Kidney tubule cell (primary cell): ENCODE results near the gene HMGA1.
A peak's percentile ranks its signal among the peaks of the same experiment; 100 is the strongest.

Source experiments
- DNase-seq: peaks from one replicate; pipeline ENCODE4 v3.0.0-alpha.2; 2018; ENCODE audit warnings: low spot score

HMGA1 gene

DNA sequence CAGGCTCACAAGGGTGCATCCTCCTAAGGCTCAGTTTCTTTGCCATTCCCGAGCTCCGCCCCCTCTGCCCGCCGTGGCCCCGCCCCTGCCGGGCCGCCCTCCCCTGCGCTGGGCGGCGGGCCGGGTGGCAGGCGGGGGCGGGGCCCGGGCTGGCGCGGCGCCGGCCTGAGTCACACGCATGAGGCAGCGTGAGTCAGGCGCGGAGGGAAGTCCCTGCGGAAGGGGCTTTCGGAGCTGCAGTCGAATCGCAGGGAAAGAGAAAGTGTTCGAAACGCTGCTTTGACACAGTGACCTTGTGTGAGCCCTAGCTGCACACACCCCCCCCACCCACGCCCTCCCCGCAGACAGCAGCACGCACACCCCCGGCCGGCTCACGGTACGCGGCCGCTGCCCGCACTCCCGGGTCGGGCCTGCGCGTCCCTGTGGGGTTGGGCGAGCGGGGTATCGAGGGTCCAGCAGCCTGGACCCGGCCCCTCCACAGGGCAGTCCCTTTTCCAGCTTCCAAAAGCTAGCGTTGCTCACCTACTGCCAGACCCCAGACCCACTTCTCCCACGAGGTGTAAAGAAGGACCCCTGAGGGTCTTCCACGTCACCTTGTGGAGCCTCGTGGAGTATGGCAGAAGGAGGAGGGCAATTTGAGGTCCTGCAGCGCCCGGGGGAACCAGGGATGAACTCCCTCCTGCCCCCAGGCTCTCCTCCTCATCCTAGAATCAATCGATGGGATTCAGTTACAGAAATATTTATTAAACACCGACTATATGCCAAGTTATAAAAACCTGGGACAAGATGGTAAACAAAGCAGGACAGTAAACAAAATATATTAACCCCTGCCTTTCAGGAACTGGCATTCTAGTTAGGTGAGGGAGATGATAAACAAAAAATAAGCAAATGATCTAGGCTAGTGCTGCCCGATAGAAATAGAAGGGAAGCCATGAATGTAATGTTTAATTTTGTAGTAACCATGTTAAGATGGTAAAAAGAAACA is 12.4 kb upstream of the HMGA1 start:
- peak; percentile 97 for DNase-seq

DNA sequence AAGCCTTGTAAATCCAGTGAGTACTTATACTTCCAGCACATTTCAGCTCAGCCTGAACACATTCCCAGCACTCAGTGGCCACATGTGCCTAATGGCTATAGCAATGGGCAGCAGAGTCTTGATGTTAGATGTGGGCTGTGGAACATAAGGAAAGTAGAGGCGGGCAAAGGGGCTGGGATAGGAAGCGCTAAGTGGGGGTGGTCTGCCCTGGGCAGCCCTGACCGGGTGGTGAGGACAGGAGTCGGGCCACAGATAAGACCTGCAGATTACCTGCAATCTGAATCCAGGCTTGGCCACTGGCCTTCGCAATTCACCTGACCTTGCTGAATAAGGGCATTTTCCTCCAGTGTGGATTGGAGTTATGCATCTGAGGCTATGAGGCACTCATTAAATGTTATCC is 11.1 kb upstream of the HMGA1 start:
- no peak for DNase-seq

DNA sequence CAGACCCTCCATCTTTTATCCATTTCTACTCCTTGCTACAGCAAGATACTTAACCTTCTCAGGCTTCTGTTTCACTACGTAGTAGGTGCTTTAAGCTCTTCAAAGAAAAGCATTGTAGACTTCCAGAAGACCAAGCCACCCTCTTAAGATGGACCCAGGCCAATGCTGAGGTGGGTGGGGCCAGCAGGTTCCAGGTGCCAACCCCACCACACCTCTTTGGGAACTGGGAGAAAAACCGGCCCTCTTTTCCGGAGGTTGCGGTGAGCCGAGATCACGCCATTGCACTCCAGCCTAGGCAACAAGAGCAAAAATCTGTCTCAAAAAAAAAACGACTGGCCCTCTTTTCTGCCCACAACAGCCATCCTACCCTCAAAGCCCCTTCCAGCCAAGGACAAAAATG is 10.6 kb upstream of the HMGA1 start:
- no peak for DNase-seq

DNA sequence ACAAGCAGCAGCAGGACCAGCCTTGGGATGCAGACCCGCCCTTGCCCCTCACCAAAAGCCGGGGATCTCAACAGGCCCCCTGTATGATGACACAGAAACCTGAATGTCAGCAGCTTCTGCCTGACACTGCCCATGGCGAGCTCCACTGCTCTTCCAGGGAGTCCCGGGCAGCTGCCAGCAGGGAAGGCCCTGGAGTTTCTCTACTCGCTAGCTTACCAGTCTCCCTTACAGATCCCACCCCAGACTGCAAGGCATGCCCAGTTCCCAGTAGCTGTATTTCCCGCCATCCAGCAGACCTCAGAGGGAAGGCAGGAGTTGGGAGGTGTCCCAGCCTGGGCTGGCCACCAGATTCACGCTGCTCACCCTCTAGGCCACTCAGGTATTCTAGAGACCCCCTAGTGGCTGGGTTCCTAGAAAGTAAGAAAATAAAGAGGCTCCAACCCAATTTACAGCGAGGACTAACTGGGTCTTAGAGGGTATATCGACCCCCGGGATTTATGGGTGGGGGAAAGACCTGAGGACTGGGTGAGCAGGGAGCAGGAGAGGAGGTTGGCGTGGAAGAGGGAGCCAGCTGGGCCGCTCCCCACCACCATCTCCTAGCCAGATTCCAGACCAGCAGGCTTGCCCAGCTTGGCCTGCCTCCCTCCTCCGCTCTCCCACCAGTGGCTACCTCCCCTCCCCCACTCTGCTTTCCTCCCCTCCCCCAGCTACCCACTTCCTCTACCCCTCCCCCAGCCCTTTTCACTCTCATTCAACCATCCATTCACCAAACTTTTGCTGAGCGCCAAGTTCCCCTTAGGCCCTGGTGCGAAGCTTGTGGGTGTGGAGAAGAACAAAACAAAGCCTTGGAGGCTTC is 9.7 kb upstream of the HMGA1 start:
- no peak for DNase-seq

DNA sequence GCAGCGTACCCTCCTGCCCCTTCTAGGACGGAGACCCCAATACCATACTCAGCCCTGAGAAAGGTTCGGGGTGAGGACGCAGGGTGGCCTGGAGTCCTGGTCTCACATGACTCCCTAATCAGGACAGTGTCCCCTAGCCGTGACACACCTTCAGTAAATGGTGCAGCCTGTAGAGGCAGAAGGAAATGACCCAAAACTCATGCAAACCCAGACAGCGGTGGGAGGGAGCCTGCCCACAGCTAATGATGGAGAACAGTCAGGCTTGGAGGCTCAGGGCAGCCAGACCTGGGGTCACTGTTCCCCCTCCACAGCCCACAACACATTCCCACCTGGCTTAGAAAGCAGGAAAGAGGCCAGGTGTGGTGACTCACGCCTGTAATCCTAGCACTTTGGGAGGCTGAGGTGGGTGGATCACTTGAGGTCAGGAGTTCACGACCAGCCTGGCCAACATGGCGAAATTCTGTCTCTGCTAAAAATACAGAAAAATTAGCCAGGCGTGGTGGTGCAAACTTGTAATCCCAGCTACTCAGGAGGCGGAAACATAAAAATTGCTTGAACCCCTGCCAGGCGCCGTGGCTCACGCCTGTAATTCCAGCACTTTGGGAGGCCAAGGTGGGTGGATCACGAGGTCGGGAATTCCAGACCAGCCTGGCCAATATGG is 8.8 kb upstream of the HMGA1 start:
- DNase-seq = peak; percentile 97

DNA sequence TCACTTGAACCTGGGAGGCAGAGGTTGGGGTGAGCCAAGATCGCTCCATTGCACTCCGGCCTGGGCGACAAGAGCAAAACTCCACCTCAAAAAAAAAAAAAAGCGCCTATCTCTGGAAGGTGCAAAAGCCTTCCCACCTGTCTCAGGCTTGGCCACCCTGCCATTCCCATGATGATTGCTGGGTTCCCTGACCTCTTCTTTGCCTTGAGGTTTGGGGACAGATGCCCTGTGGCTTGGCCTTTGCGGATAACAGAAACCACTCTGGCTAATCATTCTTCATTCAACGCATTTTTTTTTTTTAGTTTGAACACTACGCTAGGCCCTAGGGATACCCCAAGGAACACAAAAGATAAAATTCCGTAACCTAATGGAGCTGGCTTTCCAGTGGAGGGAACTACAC is 6.8 kb upstream of the HMGA1 start:
- no peak for DNase-seq

DNA sequence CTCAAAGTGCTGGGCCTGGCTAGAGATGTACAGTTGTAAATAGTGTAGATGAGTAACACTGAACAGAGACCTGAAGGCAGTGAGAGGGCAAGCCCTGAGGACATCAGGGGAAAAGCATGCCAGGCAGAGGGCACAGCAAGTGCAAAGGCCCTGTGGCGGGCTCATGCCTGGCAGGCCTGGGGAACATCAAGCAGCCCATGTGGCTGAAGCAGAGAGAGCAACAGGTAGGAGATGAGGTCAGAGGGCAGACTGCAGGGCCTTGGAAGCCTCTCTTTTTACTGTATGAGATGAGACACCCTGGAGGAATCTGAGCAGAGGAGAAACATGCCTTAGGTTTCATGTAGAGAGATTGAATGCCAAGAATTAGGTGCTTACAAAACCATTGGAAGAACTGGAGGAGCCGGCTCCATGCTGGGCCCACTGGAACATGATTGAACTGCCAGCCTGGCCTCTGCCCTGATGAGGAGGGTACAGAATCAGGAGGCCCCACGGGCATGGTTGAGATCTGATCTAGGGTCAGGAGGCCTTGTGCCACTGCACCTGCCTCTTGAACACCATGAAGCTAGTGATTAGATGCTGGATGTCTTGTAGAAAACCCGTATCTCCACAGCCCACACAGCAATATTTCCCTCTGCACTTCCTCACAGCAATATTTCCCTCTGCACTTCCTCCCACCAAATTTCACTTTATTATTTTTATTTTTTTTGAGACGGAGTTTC is 5.9 kb upstream of the HMGA1 start:
- peak; percentile 47 for DNase-seq

DNA sequence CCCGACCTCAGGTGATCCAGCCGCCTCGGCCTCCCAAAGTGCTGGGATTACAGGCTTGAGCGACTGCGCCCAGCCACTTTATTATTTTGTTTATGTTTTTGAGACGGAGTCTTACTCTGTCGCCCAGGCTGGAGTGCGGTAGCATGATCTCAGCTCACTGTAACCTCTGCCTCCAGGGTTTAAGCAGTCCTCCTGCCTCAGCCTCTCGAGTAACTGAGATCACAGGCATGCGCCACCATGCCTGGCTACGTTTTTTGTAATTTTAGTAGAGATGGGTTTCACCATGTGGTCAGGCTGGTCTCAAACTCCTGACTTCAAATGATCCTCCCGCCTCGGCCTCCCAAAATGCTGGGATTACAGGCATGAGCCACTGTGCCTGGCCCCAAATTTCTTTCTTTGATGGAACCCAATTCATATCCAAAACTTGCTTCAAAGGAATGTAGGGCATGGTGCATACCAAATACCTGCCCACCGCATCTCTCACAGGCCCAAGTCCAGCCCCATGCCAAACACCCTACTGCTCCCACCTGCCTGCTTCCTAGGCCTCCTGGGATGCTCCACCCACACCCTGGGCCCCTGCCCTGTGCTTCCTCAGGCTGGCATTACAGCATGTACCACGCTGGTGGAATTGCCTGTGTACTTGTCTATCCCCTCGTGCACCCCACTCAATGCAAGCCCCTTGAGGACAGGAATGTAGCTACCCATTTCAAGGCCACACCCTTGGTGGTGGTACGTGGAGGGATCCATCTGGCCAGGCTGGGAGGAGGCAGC is 4.9 kb upstream of the HMGA1 start:
- DNase-seq = no peak

DNA sequence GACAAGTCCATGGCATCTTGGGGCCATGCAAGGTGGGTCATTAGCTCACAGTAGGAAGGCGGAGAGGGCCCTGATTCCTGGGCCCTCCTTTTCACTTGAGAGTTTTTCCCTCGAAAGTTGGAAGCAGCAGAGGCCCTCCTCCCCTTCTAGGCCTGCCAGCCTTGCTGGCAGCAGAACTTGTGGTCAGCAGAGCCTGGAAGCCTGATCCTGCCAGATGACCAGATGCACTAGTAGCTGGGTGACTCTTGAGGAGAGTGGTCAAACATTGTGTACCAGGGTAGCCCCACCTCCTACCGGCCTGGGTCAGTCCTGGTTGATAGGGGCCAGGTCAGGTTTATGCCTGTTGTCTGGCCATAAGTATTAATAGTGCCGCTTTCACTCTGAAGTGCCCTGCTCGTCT is 3.8 kb upstream of the HMGA1 start:
- DNase-seq = no peak

DNA sequence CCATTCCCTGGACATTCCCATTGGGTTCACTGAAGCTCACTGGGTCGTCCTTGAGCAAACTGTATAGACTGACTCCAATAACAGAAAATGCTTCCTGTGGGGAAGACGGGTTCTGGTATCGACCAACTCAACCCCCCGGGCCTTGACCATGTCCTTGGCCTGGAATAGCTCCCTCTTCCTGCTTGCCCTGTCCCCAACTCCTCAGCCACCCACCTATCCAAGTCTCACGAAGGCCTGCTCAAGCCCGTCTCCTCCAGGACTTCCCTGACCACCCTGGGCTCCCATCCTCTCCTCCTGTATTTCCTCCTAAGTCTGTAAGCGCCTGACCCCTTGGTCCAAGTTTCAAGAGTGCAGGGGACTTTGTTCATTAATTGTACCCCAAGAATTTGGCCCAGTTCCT is 2.8 kb upstream of the HMGA1 start:
- no peak for DNase-seq

DNA sequence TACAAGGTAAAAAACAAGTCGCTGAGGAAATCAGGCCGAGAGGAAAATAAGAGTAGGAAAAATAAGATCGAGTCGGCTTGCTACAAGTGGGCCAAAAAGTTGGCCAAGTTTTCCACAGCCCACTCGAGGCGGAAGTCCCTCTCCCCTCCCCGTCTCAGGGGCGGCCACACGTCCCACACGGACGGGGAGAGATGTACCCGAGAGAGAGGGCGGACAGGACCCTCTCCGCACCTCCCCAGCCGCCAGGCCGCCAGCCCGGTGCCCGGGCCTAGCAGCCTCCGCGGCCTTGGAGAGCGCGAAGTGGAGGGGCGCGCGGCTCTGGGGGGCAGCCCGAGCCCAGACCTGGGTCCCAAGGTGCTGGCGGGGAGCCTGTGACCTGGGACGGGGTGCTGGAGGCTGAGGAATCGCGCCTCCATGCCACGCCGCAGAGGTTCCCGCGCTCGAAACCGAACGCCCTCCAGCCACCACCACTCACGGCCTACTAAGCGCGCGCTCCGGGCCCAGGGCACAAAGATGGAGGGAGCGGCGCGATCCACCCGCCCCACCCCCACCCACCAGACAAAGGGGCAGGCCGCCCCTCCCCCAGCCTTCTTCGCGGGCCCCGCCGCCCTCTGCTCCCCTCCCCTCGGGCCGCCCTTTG is 1.9 kb upstream of the HMGA1 start:
- DNase-seq = no peak

DNA sequence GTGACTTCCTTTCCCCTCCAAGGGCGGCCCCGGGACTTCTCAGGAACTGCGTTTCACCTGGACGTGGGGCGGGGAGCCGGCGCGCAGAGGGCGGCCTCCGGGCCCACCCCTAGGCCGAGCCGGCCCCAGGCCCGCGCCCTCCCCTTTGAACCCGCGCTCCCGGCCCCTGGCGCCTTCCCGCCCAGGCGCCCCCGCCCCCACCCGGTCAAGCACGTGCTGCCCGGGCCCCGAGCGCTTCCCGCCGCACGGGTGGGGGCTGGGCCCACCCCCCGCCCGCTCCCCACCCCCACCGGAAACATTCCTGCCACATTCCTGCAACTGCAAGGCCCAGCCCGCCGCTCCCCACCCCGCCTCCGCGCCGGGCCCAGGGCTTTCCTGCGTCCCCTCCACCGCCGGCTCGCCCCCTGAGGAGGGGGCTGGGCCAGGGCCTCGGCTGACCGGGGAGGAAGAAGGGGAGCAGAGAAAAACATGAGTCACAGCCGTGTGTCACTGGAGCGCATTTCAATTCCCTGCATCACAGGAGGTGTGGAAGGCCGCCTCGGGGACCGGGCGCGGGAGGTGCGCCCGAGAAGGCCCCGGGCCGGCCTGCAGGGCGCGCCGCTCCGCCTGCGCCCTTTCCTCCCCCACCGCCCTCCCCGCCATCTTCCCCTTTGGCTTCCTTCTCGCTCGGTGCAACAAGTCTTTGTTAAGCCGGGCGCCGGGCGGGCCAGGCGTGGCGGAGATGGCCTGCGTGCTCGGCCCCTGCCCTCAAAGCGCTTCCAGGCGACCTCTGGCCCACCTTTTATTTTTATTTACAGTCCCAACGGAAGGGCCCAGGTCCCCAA is 1.2 kb upstream of the HMGA1 start:
- DNase-seq = peak; percentile 96

DNA sequence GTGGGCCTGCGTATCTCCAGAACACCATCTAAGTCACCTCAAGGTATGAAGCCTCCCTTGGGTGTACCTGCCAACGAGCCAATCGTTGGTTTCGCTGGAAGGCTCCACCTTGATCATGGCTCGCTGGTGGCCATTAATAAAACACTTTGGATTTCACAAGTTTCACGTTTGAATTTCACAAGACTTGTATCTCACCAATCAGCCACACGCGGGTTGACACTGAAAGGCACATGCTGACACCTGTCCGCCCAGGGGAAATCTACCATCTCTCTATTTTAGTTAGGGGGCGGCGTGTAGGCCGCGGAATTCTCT is 586 bp upstream of the HMGA1 start:
- DNase-seq = peak; percentile 58

DNA sequence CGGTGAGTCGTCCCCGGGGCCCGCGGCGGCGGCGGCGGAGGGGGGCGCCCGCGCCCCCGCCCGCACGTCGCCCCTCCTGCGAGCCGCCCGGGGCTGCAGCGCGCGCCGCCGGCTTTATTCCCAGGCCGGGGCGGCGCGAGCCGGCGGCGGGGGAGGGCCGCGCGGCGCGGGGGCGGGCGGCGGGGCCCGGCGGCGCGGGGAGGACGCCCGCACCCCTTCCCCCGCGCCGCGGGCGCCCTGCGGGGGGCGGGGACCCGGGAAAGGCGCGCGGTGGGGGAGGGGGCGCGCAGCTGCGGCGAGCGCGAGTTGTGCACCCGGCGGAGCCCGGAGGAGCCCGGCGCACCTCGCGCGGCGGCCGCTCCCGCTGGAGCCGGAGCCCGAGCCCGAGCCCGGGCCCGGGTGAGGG is 646 bp downstream of the HMGA1 start:
- peak; percentile 26 for DNase-seq

DNA sequence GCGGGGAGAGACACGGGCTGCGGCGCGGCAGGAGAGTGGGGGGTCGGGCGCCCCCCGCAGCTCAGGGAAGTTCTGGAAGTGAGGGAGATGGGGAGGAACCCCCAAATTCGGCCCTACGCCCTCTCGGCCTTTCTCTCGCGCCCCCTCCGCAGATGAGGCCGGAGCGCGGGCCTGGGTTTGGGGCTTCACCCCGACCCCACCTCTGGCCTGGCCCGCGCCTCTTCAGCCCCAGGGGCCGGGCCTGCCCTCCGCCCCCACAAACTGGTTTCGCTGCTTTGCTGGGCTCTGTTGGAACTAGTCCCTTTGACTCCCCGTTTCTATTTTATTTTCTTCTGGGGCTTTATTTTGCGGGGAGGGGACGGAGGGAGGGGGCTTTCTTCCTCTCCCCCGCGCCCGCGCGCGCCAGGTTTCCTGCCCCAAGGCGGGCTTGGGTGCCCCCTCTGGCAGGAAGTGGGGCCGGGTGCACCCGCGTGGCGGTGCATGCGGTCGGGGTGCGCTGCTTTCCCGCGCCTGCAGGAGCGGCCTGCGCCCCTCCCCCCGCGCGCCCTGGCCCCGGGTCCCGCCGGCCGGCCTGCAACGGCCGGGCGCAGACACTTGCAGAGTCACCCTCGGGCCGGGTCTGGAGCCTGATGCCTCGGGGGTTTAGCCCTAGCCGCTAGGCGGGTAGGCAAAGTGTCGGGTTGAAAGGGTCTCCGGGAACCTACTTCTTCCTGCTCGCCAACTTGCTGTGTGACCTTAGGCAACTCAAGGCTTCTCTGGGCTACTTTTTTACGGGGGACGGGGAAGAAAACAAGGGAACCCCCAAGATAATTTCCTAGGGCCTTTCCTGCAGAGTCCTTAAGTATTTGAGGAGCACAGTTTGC is 1.3 kb downstream of the HMGA1 start:
- peak; percentile 58 for DNase-seq

DNA sequence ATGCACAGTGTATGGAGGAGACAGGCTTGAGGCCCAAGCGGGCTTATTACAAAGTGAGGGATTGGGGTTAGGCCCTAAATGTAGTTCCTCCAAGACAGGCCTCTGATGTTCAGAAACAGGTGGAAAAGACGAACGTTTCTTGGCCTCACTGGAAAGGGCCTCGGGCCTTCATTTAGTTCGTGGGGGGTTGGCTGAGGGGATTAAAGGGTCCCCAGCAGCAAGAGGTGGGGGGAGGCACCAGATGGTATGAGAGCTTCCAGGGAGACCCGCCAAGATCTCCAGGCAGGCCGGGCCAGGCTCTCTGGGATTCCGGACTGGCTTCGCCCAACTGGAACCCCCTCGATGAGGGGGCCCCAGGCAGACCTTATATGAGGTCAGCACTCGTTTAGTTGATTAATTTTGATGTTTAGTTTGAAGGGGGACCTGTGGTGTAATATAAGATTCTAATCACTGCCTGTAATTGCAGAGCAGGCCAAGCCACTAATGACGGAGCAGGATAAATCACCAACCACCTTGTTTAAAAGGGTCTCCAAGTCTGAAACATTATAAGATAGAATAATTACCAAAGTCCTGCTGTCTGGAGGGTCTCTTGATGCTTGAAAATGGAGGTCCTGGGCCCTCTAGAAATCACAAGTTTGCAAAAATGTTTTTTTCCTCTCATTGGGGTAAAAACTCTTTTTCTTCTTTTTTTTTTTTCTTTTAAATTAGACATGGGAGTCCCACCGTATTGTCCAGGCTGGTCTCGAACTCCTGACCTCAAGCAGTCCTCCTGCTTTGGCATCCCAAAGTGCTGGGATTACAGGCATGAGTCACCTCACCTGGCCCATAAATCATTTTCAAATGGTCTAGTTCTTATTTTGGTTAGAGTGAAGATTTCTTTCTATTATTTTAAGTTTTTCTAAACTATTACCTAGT is 2.2 kb downstream of the HMGA1 start:
- peak; percentile 39 for DNase-seq

DNA sequence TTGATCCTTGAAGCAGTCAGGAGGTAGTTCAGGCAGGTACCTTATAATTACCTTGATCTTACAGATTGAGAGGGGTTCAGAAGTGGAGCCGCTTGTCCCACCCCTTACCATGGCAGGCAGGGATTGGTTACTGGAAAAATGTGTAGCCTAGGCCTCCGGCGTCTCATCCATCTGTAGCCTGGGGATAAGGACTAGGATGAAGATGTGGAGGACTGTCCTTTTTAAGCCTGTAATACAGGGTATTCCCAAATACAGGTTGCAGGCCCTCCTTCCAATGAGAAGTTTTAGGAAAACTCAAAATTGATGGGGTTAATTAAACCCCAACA is 2.8 kb downstream of the HMGA1 start:
- DNase-seq = no peak

DNA sequence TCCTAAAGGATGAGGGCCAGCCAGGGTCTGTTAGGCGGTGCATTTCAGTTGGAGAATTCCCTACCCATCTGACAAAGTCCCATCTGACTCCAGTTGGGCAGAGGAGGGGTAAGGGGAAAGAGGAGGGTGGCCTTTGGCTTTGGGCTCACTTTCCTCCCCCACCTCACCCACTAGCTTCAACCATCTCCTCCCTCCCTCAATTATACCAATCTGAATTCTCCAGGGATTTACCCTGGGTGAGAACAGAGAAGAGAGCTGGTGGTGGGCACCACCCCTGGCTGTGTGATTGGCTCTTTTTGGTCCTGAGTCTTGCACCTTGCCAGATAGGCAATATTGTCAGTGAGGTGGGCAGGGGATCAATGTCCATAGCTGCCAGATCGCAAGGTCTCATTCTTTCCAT is 3.2 kb downstream of the HMGA1 start:
- DNase-seq = no peak
